ENCODE data around the gene XYLB. TPM values are rescaled to one million over a fixed set of nuclear protein-coding genes. Genes with fewer than 3 reads are reported as not detected.

The XYLB gene
- total RNA-seq, result 0.98 and 2.1 TPM in 2 replicates

DNA sequence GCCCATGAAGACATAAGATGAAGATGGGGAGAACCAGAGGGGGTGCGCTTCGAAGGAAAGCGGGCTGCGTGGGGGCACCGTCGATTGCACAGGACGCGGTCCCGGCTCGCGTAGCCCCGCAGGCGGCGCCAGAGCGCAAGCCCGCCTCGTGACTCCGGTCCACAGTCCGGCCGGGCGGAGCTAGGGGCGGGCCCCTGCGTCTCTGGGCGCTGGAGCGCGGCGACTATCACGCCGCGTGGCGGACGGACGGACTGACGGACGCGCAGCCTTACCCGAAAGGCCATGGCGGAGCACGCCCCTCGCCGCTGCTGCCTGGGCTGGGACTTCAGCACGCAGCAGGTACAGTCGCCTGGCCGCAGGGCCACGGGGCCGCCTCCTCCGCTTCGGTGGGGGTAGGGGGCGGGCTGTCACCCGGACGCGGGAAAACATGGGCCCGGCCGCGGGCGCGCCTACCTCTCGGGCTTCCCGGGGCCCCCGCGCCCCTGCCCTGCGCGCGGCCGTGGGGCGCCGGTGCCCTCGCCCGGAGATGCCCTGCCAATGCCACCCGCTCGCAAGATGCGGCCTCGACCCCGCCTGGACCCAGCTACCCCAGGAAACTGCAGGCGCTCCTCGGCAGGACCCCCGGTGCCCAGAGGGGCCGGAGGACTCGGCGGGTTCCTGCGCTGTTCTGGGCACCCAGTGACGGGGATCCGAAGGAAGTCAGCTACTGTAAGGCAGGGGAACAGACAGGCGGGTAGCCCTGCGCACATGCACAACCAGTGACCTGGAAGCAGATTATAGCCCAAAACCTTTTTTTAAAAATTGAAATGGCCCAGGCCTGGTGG is at the start of gene XYLB:
XYLB (plus strand) TSS at position 199 of the 824 bp plus-strand sequence; CDS start at position 283, 84 bp downstream.

DNA sequence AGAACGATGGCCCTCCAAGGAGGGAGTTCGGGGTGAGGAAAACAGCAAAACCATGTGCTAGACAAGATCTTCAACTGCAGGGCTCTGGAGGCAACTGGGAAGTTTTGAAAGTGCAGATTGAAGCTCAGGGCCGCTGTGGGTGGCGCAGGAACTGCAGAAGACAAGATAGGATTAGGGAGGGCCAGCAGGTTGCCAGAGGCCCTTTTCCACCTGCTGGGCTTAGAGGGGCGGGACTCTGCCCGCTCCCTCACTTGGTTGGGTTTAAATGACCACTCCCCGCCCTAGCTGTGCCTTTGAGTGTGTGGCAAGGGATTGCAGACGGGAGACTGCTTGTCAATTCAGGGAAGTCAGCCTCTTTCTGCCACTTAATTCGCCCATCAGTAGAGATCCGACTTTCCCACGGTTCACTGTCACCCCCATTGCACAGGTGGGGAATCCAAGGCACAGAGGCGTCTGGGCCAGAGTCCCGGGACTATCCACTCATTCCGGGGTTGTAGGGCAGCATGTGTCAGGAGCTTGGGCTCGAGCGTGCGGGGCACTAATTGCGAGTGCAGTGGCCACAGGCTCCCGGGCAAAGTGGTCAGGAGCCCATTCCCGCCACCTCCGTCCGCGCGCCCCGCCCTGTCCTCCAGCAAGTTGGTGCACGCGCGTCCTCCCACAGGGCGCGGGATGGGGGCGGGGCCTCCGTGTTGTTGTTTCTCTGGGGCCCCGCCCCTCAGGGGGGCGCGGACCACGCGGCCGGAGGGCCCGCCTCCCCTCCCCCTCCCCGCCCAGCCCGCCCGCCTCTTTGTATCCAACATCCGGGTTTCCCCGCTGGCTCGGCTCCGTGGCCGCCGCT is 106.7 kb downstream of the XYLB start, which contains the start of gene ACVR2B:
ACVR2B (plus strand) TSS at position 816 of the 838 bp plus-strand sequence. CDS start 433 bp downstream, outside the sequence.

Other genes starting within 250 kb of the XYLB start
- 27.8 and 36.7 TPM in 2 replicates for gene ACAA1, start 209.7 kb upstream of the XYLB start, total RNA-seq
- 14.7 and 17.4 TPM in 2 replicates for gene MYD88, start 208.1 kb upstream of the XYLB start, total RNA-seq
- 29.7 and 30.8 TPM in 2 replicates for gene OXSR1, start 181.2 kb upstream of the XYLB start, total RNA-seq
- 0.09 and 0.11 TPM in 2 replicates for gene SLC22A13, start 81.0 kb upstream of the XYLB start, total RNA-seq
- under 0.01 TPM in 2 replicates for gene SLC22A14, start 64.5 kb upstream of the XYLB start, total RNA-seq
- gene ACVR2B, start 107.1 kb downstream of the XYLB start, total RNA-seq, result 4.2 and 5.6 TPM in 2 replicates
- 5.9 and 8.8 TPM in 2 replicates for gene EXOG, start 149.6 kb downstream of the XYLB start, total RNA-seq

Measured in dermis lymphatic vessel endothelial cell (primary cell).